HPDE6-E6E7 (cell line): ENCODE data around the gene ACP2.
A peak's percentile ranks its signal among the peaks of the same experiment; 100 is the strongest.
"Not testable (repeated sequence)": the region's sequence is repeated elsewhere in the genome, so short reads cannot be mapped to it uniquely, and the experiment has no call there.

Source experiments
- DNase-seq: peaks from one replicate; pipeline ENCODE4 v3.0.0; 2011; ENCODE audit warnings: missing footprints; ENCODE audit errors: extremely low spot score

The ACP2 gene

GRCh38 chr11:47243454-47243853 lies 5.2 kb downstream of the ACP2 start:
- DNase-seq = no peak

DNA sequence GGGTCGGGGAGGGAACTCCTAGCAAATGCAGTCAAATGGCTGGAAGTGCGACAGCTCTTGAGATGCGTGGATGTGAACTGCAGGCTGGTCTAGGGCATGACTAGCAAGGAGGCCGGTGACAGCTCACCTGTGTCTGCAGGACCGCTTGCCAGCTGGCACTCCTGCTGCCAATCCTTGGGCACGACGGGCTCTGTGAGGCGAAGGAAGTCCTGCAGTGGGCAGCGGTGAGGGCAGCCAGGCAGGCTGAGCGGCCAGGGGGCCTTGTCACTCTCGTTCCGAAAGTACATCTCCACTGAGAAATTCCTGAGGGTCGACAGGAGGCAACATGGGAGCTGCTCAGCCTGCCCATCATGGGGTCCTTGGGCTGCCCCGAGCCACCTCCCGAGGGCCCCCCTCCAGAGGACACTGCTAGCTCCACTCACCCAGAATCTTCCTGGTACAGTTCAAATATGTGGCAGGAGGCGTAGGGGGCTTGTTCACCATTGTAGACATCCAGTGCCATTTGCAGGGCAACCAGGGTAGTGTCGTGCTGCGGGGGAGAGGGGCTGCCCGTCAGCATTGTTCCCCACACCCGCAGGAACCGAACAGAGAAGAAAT lies 5.9 kb downstream of the ACP2 start:
- no peak for DNase-seq

DNA sequence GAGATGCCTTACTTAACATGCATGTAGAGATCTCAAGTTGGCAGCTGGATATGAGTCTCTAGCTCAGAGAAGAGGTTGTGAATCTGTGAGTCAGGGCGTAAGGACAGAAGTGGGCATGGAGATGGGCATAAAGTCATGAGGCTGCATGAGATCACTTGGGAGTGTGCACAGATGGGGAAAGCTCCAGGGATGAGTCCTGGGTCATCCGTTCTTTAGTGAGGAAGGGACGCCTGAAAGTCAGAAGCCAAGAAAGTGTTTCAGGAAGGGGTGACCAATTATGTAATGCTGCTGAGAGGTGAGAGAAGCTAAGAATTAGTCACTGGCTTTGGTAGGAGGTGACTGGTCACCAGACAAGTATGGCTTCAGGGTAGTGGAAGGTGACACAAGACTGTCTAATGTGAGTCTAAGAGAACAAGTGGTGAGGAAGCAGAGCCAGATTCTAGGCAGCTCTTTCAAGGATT lies 6.7 kb downstream of the ACP2 start:
- no peak for DNase-seq

GRCh38 chr11:47239852-47240251 lies 8.8 kb downstream of the ACP2 start:
- no peak for DNase-seq

GRCh38 chr11:47236482-47236881 lies 12.1 kb downstream of the ACP2 start:
- DNase-seq = no peak

DNA sequence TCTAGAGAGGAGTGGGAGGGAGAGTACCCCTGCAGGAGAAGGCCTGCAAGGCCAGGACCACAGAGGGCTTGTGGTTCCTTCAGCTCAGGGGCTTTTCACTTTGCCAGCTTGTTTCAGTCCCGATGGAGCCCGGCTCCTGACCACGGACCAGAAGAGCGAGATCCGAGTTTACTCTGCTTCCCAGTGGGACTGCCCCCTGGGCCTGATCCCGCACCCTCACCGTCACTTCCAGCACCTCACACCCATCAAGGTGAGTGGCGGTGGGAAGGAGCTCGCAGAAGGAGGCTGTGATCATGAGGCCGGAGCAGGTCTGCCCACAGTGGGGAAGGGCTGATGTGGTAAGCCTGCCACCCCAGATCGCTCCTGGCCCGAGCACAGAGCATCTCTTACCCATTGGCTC lies 13.5 kb downstream of the ACP2 start:
- no peak for DNase-seq

GRCh38 chr11:47234669-47235100 lies 13.9 kb downstream of the ACP2 start:
- DNase-seq = no peak

GRCh38 chr11:47233989-47234668 lies 14.5 kb downstream of the ACP2 start:
- DNase-seq = no peak

DNA sequence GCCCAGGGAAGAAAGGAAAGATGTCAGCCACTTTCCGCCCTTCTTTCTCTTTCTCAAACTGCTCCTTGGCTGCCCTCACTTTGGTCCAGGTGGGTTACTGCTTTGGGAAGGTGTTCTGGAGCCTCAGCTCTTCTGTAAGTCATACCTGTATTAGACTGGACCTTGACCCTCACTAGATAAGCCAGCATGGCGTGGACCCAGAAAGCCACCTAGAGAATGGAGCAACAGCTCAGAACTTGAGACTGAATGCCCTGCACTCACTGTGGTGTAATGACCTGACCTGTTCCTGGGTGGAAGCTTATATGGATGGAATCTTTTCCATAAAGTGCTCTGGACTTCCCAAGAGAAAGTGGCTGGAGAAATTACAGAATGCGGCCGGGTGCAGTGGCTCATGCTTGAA lies 15.6 kb downstream of the ACP2 start:
- DNase-seq = no peak

- no peak for DNase-seq
Observed at GRCh38 chr11:47229161-47229560, 19.5 kb downstream of the ACP2 start.

DNA sequence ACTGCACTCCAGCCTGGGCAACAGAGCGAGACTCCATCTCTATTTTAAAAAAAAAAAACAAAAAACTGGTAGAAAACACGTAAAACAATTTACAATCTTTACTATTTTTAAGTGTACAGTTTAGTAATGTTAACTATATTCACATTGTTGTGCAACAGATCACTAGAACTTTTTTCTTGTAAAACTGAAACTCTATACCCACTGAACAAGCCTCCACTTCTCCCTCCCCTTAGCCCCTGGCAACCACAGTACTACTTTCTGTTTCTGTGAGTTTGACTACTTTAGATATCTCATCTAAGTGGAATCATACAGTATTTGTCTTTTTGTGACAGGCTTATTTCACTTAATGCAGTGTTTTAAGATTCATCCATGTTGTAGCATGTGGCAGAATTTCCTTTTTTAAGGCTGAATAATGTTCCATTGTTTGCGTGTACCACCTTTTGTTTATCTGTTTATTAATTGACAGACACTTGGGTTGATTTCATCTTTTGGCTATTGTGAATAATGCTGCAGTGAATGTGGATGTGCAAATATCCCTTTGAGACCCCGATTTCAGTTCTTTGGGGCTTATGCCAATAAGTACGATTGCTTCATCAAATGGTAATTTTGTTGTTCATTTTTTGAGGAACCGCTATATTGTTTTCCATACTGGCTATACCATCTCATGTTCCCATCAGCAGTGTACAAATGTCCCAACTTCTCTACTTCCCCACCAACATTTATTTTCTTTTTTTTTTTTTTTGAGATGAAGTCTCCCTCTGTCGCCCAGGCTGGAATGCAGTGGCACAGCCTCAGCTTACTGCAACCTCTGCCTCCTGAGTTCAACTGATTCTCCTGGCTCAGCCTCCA lies 22.8 kb downstream of the ACP2 start:
- no peak for DNase-seq

- no peak for DNase-seq
Observed at GRCh38 chr11:47222696-47223095, 25.9 kb downstream of the ACP2 start.

GRCh38 chr11:47220401-47220821 lies 28.2 kb downstream of the ACP2 start:
- no peak for DNase-seq

GRCh38 chr11:47216121-47216798 lies 32.4 kb downstream of the ACP2 start:
- peak; percentile 42 for DNase-seq

- peak; percentile 61 for DNase-seq
Observed at GRCh38 chr11:47215366-47215910, 33.2 kb downstream of the ACP2 start.

DNA sequence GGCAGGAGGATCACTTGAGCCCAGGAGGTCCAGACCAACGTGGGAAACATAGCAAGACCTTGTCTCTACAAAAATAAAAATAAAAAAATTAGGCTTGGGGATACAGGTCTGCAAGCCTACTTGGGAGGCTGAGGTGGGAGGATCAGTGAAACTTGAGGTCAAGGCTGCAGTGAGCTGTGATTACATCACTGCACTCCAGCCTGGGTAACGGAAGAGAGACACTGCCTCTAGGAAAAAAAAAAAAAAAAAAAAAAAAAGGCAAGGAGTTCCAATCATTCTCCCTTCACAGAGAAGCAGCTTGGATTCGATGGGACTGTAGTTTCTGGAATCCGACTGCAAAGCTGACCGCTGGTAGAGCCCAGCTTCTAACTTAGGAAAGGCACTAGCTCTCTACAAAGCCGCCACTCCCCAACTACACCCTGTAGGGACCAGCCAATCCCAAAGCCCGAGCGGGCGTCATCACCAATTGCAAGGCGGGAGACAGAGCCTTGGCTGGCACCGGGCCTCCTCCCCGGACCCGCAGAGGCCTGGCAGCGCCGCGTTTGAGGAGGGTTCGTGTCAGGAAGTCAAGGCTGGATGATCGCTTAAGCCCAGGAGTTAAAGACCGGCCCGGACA lies 34.6 kb downstream of the ACP2 start:
- peak; percentile 90 for DNase-seq

DNA sequence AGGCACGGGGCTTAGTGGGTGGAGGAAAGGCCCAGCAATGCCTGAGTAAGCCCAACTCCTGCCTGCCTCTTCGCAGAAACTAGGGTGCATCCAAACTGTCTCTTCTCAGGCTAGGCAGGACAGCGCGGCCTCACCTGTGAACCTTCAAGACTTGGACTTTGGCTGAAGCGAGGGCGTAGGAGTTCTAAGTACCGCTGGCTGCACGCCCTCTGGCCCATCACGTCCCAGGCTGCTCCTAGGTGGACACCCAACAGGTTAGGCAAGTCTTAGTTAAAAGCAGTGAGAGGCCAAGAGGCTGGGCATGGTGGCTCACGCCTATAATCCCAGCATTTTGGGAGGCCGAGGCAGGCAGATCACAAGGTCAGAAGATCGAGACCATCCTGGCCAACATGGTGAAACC lies 35.7 kb downstream of the ACP2 start:
- DNase-seq = no peak

- no peak for DNase-seq
Observed at GRCh38 chr11:47208628-47209027, 40.0 kb downstream of the ACP2 start.

DNA sequence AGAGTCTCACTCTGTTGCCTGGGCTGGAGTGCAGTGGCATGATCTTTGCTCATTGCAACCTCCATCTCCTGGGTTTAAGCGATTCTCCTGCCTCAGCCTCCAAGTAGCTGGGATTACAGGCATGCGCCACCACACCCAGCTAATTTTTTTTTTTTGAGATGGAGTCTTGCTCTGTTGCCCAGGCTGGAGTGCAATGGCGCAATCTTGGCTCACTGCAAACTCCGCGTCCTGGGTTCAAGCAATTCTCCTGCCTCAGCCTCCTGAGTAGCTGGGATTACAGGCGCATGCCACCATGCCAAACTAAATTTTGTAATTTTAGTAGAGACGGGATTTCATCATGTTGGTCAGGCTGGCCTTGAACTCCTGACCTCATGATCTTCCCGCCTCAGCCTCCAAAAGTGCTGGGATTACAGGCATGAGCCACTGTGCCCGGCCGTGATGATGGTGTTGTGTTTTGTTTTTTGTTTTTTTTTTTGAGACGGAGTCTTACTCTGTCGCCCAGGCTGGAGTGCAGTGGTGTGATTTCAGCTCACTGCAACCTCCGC lies 40.5 kb downstream of the ACP2 start:
- DNase-seq = not testable (repeated sequence)

GRCh38 chr11:47207459-47207858 lies 41.2 kb downstream of the ACP2 start:
- DNase-seq = no peak

DNA sequence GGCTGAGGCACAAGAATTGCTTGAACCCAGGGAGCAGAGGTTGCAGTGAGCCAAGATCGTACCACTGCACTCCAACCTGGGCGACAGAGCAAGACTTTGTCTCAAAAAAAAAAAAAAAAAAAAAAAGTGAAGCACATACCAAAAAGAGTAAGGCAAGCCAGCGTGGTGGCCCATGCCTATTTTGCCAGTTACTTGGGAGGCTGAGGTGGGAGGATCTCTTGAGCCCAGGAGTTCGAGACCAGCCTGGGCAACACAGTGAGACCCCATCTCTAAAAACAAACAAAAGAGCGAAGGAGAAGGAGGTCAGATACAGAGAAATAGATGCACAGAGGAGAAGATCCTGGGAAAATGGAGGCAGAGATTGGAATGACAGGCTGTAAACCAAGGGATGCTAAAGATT lies 42.0 kb downstream of the ACP2 start:
- not testable (repeated sequence) for DNase-seq
